COLO668 (cell line): ENCODE data around the gene GNLY.

ENCODE experiments used
- DNase-seq: peaks from one replicate; lab custom pipeline; 2025; ENCODE audit not compliant: unreplicated experiment; lab: John Stamatoyannopoulos, UW

GNLY gene

GRCh38 chr2:85723707-85724360 lies 29.7 kb downstream of the GNLY start:
- no peak for DNase-seq

GRCh38 chr2:85724731-85725181 lies 30.6 kb downstream of the GNLY start:
- no peak for DNase-seq

- DNase-seq, result no peak
Observed at GRCh38 chr2:85725451-85725850, 31.3 kb downstream of the GNLY start.

GRCh38 chr2:85727798-85728197 lies 33.6 kb downstream of the GNLY start:
- DNase-seq, result no peak

GRCh38 chr2:85728342-85728741 lies 34.2 kb downstream of the GNLY start:
- no peak for DNase-seq

- peak; percentile 77 for DNase-seq
Observed at GRCh38 chr2:85728883-85729824, 35.0 kb downstream of the GNLY start.

- DNase-seq, result no peak
Observed at GRCh38 chr2:85729825-85730510, 35.8 kb downstream of the GNLY start.

- DNase-seq, result no peak
Observed at GRCh38 chr2:85730686-85731230, 36.6 kb downstream of the GNLY start.

- no peak for DNase-seq
Observed at GRCh38 chr2:85731606-85732005, 37.4 kb downstream of the GNLY start.

- DNase-seq, result no peak
Observed at GRCh38 chr2:85732467-85733120, 38.4 kb downstream of the GNLY start.

- DNase-seq, result peak; percentile 34
Observed at GRCh38 chr2:85733121-85733960, 39.2 kb downstream of the GNLY start.

- no peak for DNase-seq
Observed at GRCh38 chr2:85734015-85734414, 39.9 kb downstream of the GNLY start.

GRCh38 chr2:85734942-85735608 lies 40.9 kb downstream of the GNLY start:
- DNase-seq, result no peak

- DNase-seq, result no peak
Observed at GRCh38 chr2:85735691-85736090, 41.5 kb downstream of the GNLY start.

GRCh38 chr2:85736456-85737355 lies 42.5 kb downstream of the GNLY start:
- DNase-seq, result no peak

- no peak for DNase-seq
Observed at GRCh38 chr2:85737481-85737880, 43.3 kb downstream of the GNLY start.

GRCh38 chr2:85737961-85738360 lies 43.8 kb downstream of the GNLY start:
- no peak for DNase-seq

- DNase-seq, result no peak
Observed at GRCh38 chr2:85740193-85740592, 46.0 kb downstream of the GNLY start.
